ENCODE measurements around the gene DMXL2.

DNA sequence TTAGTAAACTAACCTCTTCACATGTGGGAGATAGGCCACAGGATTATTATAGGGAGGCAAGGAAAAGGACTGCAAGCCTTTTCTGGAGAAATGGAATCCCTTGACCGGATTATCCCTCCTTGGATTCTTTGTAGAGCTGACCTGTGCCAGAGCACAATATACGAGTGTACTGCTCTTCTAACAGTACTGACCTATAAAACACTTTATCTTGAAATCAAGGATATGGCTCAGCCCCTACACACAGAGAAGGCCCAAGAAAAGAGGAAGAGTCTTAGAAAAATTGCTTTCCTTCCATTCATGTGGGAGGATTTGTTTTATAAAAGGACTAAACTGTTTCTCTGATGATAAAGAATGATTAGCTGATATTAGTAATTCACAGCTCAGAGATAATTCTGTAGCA lies 42.2 kb downstream of the DMXL2 start:
- no peak for TF ChIP-seq MAX (IDR thresholded peaks at IDR 0.05; ENCODE audit: low read depth)
- TF ChIP-seq, protein P1, sequence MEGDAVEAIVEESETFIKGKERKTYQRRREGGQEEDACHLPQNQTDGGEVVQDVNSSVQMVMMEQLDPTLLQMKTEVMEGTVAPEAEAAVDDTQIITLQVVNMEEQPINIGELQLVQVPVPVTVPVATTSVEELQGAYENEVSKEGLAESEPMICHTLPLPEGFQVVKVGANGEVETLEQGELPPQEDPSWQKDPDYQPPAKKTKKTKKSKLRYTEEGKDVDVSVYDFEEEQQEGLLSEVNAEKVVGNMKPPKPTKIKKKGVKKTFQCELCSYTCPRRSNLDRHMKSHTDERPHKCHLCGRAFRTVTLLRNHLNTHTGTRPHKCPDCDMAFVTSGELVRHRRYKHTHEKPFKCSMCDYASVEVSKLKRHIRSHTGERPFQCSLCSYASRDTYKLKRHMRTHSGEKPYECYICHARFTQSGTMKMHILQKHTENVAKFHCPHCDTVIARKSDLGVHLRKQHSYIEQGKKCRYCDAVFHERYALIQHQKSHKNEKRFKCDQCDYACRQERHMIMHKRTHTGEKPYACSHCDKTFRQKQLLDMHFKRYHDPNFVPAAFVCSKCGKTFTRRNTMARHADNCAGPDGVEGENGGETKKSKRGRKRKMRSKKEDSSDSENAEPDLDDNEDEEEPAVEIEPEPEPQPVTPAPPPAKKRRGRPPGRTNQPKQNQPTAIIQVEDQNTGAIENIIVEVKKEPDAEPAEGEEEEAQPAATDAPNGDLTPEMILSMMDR (IDR thresholded peaks at IDR 0.05), result no peak
- TF ChIP-seq REST (IDR thresholded peaks at IDR 0.05; ENCODE audit: low read depth, low read length), result no peak
- TF ChIP-seq EZH2phosphoT487 (IDR thresholded peaks at IDR 0.05; ENCODE audit: borderline replicate concordance, low read depth), result no peak
- TF ChIP-seq EP300 (IDR thresholded peaks at IDR 0.05; ENCODE audit: borderline replicate concordance in 1 of 2, low read depth in 1 of 2, low read length in 1 of 2), result no peak

All from SK-N-SH (cell line).